Lower lobe of right lung (tissue), 2 donors: ENCODE data around the gene DPYD. TPM values are rescaled to one million over a fixed set of nuclear protein-coding genes. Genes with fewer than 3 reads are reported as not detected.
"Not testable (repeated sequence)": the region's sequence is repeated elsewhere in the genome, so short reads cannot be mapped to it uniquely, and the experiment has no call there.

ENCODE experiments used
- ATAC-seq, 2 donors: fragments of 200-7000 bp; cut with Tn5 transposase; one replicate each; pipeline ENCODE4 v1.9.1; 2020 to 2022; ENCODE audit warnings: mild to moderate bottlenecking in 2 of 2, moderate library complexity in 2 of 2
- DNase-seq: peaks from one replicate; pipeline ENCODE4 v3.0.0-alpha.2; 2020
- H3K27ac ChIP-seq: fragments of 200-600 bp; one replicate; pipeline ENCODE4 v1.8.0; 2022
- H3K27me3 ChIP-seq: fragments of 200-600 bp; one replicate; pipeline ENCODE4 v1.8.0; 2022; ENCODE audit warnings: low read depth
- H3K36me3 ChIP-seq: fragments of 200-600 bp; one replicate; pipeline ENCODE4 v1.8.0; 2022; ENCODE audit warnings: mild to moderate bottlenecking
- H3K4me1 ChIP-seq: fragments of 200-600 bp; one replicate; pipeline ENCODE4 v1.8.0; 2022
- H3K4me3 ChIP-seq: fragments of 200-600 bp; one replicate; pipeline ENCODE4 v1.8.0; 2022; ENCODE audit warnings: mild to moderate bottlenecking
- H3K9me3 ChIP-seq: fragments of 200-600 bp; one replicate; pipeline ENCODE4 v1.8.0; 2022
- intact Hi-C: fragments of 100-400 bp; cut with DNase I; formaldehyde crosslinking; loops from one replicate; pipeline ENCODE4 v1.11.0; 2022
- total RNA-seq: library from RNA; stranded (reverse); fragmentation: NEBNext Ultra II Directional; extraction: Animal tissue kit (Norgen Biotek cat#: 25700); gene quantifications from one replicate; pipeline ENCODE4 v1.2.1, GENCODE V29; 2021
- TF ChIP-seq, protein P1 (sequence below): fragments of 200-600 bp; IDR thresholded peaks from one replicate; pipeline ENCODE4 v1.8.0; 2022; ENCODE audit warnings: antibody characterized with exemption, mild to moderate bottlenecking
- donor health status: DM: no; HTN: yes; CAD: no; lungs with severe emphysema.

The DPYD gene
- total RNA-seq, 1 donor from 2014 or later = 91.9 TPM

DNA sequence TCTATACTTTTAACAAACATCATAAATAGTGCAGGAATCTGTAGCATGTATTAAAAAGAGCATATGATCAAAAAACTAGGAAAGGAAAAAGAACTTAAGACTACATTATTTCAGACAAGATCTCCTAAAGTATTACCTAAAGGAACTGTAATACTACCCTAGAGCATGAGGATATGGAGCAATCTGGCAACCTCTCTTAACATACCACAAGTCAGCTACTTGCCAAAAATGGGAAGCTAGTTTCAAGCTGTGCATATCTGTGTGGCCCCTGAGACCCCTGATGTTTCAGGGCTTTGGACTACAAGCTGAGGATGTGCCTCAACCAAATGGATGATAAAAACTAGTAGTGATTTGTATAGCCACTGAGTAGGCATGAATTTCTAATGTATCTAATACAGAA, 673.6 kb downstream of the DPYD start:
- DNase-seq (no peak), ATAC-seq (no peak)
- intact Hi-C loops = no loop called here
- TF ChIP-seq, protein P1, sequence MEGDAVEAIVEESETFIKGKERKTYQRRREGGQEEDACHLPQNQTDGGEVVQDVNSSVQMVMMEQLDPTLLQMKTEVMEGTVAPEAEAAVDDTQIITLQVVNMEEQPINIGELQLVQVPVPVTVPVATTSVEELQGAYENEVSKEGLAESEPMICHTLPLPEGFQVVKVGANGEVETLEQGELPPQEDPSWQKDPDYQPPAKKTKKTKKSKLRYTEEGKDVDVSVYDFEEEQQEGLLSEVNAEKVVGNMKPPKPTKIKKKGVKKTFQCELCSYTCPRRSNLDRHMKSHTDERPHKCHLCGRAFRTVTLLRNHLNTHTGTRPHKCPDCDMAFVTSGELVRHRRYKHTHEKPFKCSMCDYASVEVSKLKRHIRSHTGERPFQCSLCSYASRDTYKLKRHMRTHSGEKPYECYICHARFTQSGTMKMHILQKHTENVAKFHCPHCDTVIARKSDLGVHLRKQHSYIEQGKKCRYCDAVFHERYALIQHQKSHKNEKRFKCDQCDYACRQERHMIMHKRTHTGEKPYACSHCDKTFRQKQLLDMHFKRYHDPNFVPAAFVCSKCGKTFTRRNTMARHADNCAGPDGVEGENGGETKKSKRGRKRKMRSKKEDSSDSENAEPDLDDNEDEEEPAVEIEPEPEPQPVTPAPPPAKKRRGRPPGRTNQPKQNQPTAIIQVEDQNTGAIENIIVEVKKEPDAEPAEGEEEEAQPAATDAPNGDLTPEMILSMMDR = no peak
- no peaks in the 10 kb centered on the region for H3K4me1 ChIP-seq
- no peak overlapping the region for H3K4me3 ChIP-seq
- no peaks in the 10 kb centered on the region for H3K36me3 ChIP-seq
- H3K27ac ChIP-seq = no peak overlapping the region
- H3K27me3 ChIP-seq = no peaks in the 10 kb centered on the region
- no peaks in the 10 kb centered on the region for H3K9me3 ChIP-seq

GRCh38 chr1:97245682-97246081, 675.2 kb downstream of the DPYD start:
- Histone ChIP-seq H3K36me3 (no peaks in the 10 kb centered on the region), H3K9me3 (no peaks in the 10 kb centered on the region), H3K4me3 (no peak overlapping the region), H3K4me1 (no peaks in the 10 kb centered on the region), H3K27ac (no peak overlapping the region), H3K27me3 (no peaks in the 10 kb centered on the region)
- intact Hi-C loops = no loop called here
- DNase-seq (no peak), ATAC-seq (peak; percentile 32 to 46)
- TF ChIP-seq, protein P1 = no peak

- Histone ChIP-seq H3K9me3 (no peaks in the 10 kb centered on the region), H3K4me3 (no peak overlapping the region), H3K27ac (no peak overlapping the region), H3K27me3 (no peaks in the 10 kb centered on the region), H3K36me3 (no peaks in the 10 kb centered on the region), H3K4me1 (no peaks in the 10 kb centered on the region)
- TF ChIP-seq, protein P1 = no peak
- ATAC-seq (no peak), DNase-seq (no peak)
- intact Hi-C loops = no loop called here
These were observed 675.8 kb downstream of the DPYD start for GRCh38 chr1:97245026-97245425.

- DNase-seq (no peak), ATAC-seq (no peak)
- TF ChIP-seq, protein P1 = peak; percentile 31
- intact Hi-C loops = no loop called here
- H3K9me3 ChIP-seq = no peaks in the 10 kb centered on the region
- no peaks in the 10 kb centered on the region for H3K4me1 ChIP-seq
- no peaks in the 10 kb centered on the region for H3K27me3 ChIP-seq
- H3K36me3 ChIP-seq = no peaks in the 10 kb centered on the region
- H3K4me3 ChIP-seq = no peak overlapping the region
- H3K27ac ChIP-seq = no peak overlapping the region
These were observed 676.8 kb downstream of the DPYD start for GRCh38 chr1:97243973-97244560.

GRCh38 chr1:97238816-97239215, 682.0 kb downstream of the DPYD start:
- Histone ChIP-seq H3K36me3 (peaks cover under 1% of the 10 kb centered on the region), H3K27me3 (no peaks in the 10 kb centered on the region), H3K27ac (no peak overlapping the region), H3K9me3 (no peaks in the 10 kb centered on the region), H3K4me1 (no peaks in the 10 kb centered on the region), H3K4me3 (no peak overlapping the region)
- intact Hi-C loops = no loop called here
- no peak for ATAC-seq
- TF ChIP-seq, protein P1 = no peak
- DNase-seq = no peak

GRCh38 chr1:97231354-97231753, 689.5 kb downstream of the DPYD start:
- ATAC-seq, H3K27me3 ChIP-seq, intact Hi-C loops, H3K9me3 ChIP-seq, H3K4me3 ChIP-seq, DNase-seq, H3K4me1 ChIP-seq, H3K27ac ChIP-seq: not testable (repeated sequence)
- peaks cover 15% of the 10 kb centered on the region for H3K36me3 ChIP-seq
